K562 (cell line): ENCODE results near the gene SH3TC2. TPM values are rescaled to one million over a fixed set of nuclear protein-coding genes. Genes with fewer than 3 reads are reported as not detected.

Experiments
- ATAC-seq: fragments of 200-7000 bp; cut with Tn5 transposase; 3 replicates; pipeline ENCODE4 v1.9.1; 2020; ENCODE audit warnings: moderate library complexity
- BruUV-seq: library from RNA; stranded (reverse); fragments of 400-500 nt; replicated peaks from 2 replicates; lab custom pipeline; 2021; lab: Mats Ljungman, UMichigan
- CTCF ChIA-PET: fragments of 300-600 bp; formaldehyde crosslinking; extraction: SDS; loops from one replicate; lab custom pipeline; 2021; ENCODE audit warnings: low intra/inter-chr PET ratio; lab: Yijun Ruan, JAX
- POLR2A ChIA-PET: fragments of 300-600, 350-650 bp; sonication (Branson Sonifier 250); formaldehyde crosslinking; extraction: SDS; loops from one replicate; lab custom pipeline; 2021; ENCODE audit warnings: antibody characterized with exemption, inconsistent platforms; lab: Yijun Ruan, JAX
- DNase-seq, 4 experiments: peaks; one replicate each; pipeline versions ENCODE4 v3.0.0 to v3.0.0-alpha.2; 2011 to 2018; ENCODE audit warnings: low spot score in 3 of 4, mixed read lengths in 3 of 4; ENCODE audit errors: extremely low read depth in 1 of 4
- FAIRE-seq: peaks from 2 replicates; lab custom pipeline; 2011; peaks lifted over from hg19 to GRCh38; lab: Jason Lieb, UNC
- H2AFZ ChIP-seq: 2 replicates; pipeline ENCODE4 v1.6.0; 2011; ENCODE audit warnings: low read depth, low read length, control low read depth, inconsistent platforms
- H3K27ac ChIP-seq: fragments of 200-600 bp; 3 replicates; pipeline ENCODE4 v1.8.0; 2011; ENCODE audit warnings: low read depth, mild to moderate bottlenecking, control low read depth, inconsistent platforms, low read length, moderate library complexity, mixed read lengths; ENCODE audit errors: extremely low read depth
- H3K27me3 ChIP-seq, 2 experiments: fragments of 300-600 bp in 1 of 2; 2 replicates in 1 of 2; 3 replicates in 1 of 2; pipeline versions ENCODE4 v1.6.0 to v1.8.0; 2011; ENCODE audit warnings: inconsistent platforms in 2 of 2, low read length in 2 of 2, mild to moderate bottlenecking in 1 of 2, mixed read lengths in 1 of 2, moderate library complexity in 1 of 2; ENCODE audit not compliant: control insufficient read depth in 2 of 2, insufficient read depth in 2 of 2
- H3K36me3 ChIP-seq: fragments of 300-600 bp; 3 replicates; pipeline ENCODE4 v1.8.0; 2011; ENCODE audit warnings: mild to moderate bottlenecking, low read length, inconsistent platforms; ENCODE audit not compliant: control insufficient read depth, insufficient read depth
- H3K4me1 ChIP-seq, 2 experiments: fragments of 200-600 bp in 1 of 2; replicated peaks in 1 of 2; 2 replicates in 1 of 2; 3 replicates in 1 of 2; pipeline versions ENCODE4 v1.5.1 to v1.8.0; 2011; ENCODE audit warnings: inconsistent platforms in 2 of 2, low read length in 2 of 2, mild to moderate bottlenecking in 1 of 2, mixed read lengths in 1 of 2, moderate library complexity in 1 of 2; ENCODE audit not compliant: control insufficient read depth in 2 of 2, insufficient read depth in 2 of 2
- H3K4me2 ChIP-seq: 2 replicates; pipeline ENCODE4 v1.6.1; 2011; ENCODE audit warnings: low read length, control low read depth, inconsistent platforms, mixed read lengths; ENCODE audit not compliant: insufficient read depth
- H3K4me3 ChIP-seq: fragments of 200-600 bp; sonication (generic), shearing (Covaris generic); 2 replicates; pipeline ENCODE4 v1.5.1; 2016; ENCODE audit warnings: control low read depth, inconsistent platforms
- H3K79me2 ChIP-seq: fragments of 200-600 bp; 3 replicates; pipeline ENCODE4 v1.8.0; 2011; ENCODE audit warnings: low read length, inconsistent platforms; ENCODE audit not compliant: control insufficient read depth, insufficient read depth
- H3K9ac ChIP-seq, 2 experiments: 2 replicates each; pipeline versions ENCODE4 v1.6.0 to v1.6.1; 2011; ENCODE audit warnings: low read depth in 2 of 2, low read length in 2 of 2, control low read depth in 1 of 2, inconsistent platforms in 1 of 2, mild to moderate bottlenecking in 1 of 2, mixed read lengths in 1 of 2; ENCODE audit not compliant: insufficient read depth in 1 of 2
- H3K9me1 ChIP-seq: one replicate; pipeline ENCODE4 v1.6.0; 2011; ENCODE audit warnings: inconsistent platforms, mild to moderate bottlenecking, low read length, moderate library complexity; ENCODE audit not compliant: control insufficient read depth, insufficient read depth
- H3K9me3 ChIP-seq: replicated peaks from 2 replicates; pipeline ENCODE4 v1.5.1; 2011; ENCODE audit warnings: low read depth, low read length, inconsistent platforms; ENCODE audit not compliant: control insufficient read depth, insufficient read depth
- H4K20me1 ChIP-seq: replicated peaks from 2 replicates; pipeline ENCODE4 v1.6.1; 2011; ENCODE audit warnings: low read length, inconsistent platforms, mixed read lengths; ENCODE audit not compliant: control insufficient read depth, insufficient read depth
- HNRNPL ChIP-seq: fragments of 200-400 bp; formaldehyde crosslinking; IDR thresholded peaks from 2 replicates; pipeline ENCODE4 v1.6.1; 2017; ENCODE audit warnings: low read depth, mild to moderate bottlenecking, low read length
- NFIC ChIP-seq: fragments of 450-650 bp; IDR thresholded peaks from 2 replicates; pipeline ENCODE4 v1.6.1; 2017; ENCODE audit warnings: mild to moderate bottlenecking, inconsistent platforms
- RAD21 ChIP-seq, 2 experiments: fragments of 250-450 bp in 1 of 2; fragments of 450-650 bp in 1 of 2; sonication (Bioruptor Pico) in 1 of 2; formaldehyde crosslinking in 1 of 2; IDR thresholded peaks in 1 of 2; conservative IDR thresholded peaks in 1 of 2; 2 replicates each; pipeline versions ENCODE4 v1.4.0 to v1.8.0; 2020 to 2022; ENCODE audit warnings: mild to moderate bottlenecking in 2 of 2, moderate library complexity in 1 of 2
- RCOR1 ChIP-seq, 2 experiments: IDR thresholded peaks; 2 replicates each; pipeline ENCODE4 v1.6.1; 2012; ENCODE audit warnings: low read depth in 2 of 2, low read length in 2 of 2, borderline replicate concordance in 1 of 2, improper control_type of control experiment in 1 of 2
- SREBF1 ChIP-seq: fragments of 150-350 bp; IDR thresholded peaks from 2 replicates; pipeline ENCODE4 v1.6.1; 2014; ENCODE audit warnings: antibody characterized with exemption, low read depth, low read length, borderline replicate concordance
- VEZF1 ChIP-seq: fragments of 200-800 bp; sonication (Bioruptor generic); IDR thresholded peaks from 2 replicates; pipeline ENCODE4 v1.6.1; 2017; ENCODE audit warnings: missing genetic modification characterization, missing compliant biosample characterization
- WGBS: fragments of 100-300 bp; shearing (Covaris generic); methylation state at CpG from one replicate; pipeline ENCODE4 v1.1.6; 2016; ENCODE audit warnings: low coverage, mixed read lengths; ENCODE audit not compliant: insufficient coverage; ENCODE audit errors: missing lambda C conversion rate; 5-methylcytosine and 5-hydroxymethylcytosine counted together
- in situ Hi-C: fragments of 300-500 bp; cut with MboI; formaldehyde crosslinking; loops from 4 replicates; pipeline ENCODE4 v1.15.0; 2018; ENCODE audit warnings: inconsistent platforms, mixed read lengths
- intact Hi-C: fragments of 100-400 bp; cut with micrococcal nuclease; formaldehyde crosslinking; loops from 2 replicates; pipeline ENCODE4 v1.14.2; 2022
- polyA plus RNA-seq, 8 experiments: library from polyadenylated mRNA; depleted of rRNA in 4 of 8; stranded (reverse) in 5 of 8; unstranded in 3 of 8; fragments of >200 nt; fragmentation: Nextera tagmentation in 2 of 8; fragmentation: Illumina TruSeq in 1 of 8; extraction: Ambion mirVana in 2 of 8; extraction: Trizol in 1 of 8; gene quantifications; 2 replicates each; pipeline versions ENCODE4 v1.2.1 to v1.2.3, GENCODE V29; 2011 to 2014; ENCODE audit warnings: inconsistent platforms in 1 of 8, missing spikeins in 1 of 8
- total RNA-seq, 7 experiments: library from RNA; depleted of rRNA in 6 of 7; stranded (reverse); fragments of >200 nt in 6 of 7; fragmentation: Illumina TruSeq in 2 of 7; extraction: Trizol in 2 of 7; gene quantifications; 2 replicates each; pipeline versions ENCODE4 v1.2.1 to v1.2.3, GENCODE V29; 2011 to 2021; ENCODE audit warnings: low replicate concordance in 1 of 7

The SH3TC2 gene
- total and polyA plus RNA-seq, 9 of the 15 experiments (the other 6 are each of a cell fraction or from before 2014, with no cell fraction given): 0.03 to 0.80 (median 0.55) TPM; not detected in 1

GRCh38 chr5:149006426-149006825 is 56.4 kb downstream of the SH3TC2 start:
- Histone ChIP-seq H2AFZ (no peak overlapping the region), H3K36me3 (no peaks in the 10 kb centered on the region), H3K9me1 (no peaks in the 10 kb centered on the region), H3K4me3 (no peak overlapping the region), H3K4me2 (no peak overlapping the region), H3K9ac (no peak overlapping the region), H3K4me1 (no peaks in the 10 kb centered on the region), H3K27me3 (peaks cover 2 to 15% of the 10 kb centered on the region in 2 experiments; a peak in 3 of 5 replicates), H4K20me1 (peaks cover 3% of the 10 kb centered on the region; the same call in 1 of the 2 replicates), H3K79me2 (no peaks in the 10 kb centered on the region), H3K27ac (no peak overlapping the region), H3K9me3 (no peaks in the 10 kb centered on the region)
- intact Hi-C loops: no loop called here
- BruUV-seq: no TSS peak
- FAIRE-seq (no peak), DNase-seq (no peak), ATAC-seq (no peak)
- CTCF ChIA-PET: no interaction called here
- TF ChIP-seq HNRNPL: no peak
- WGBS: 0% methylated on average over 1 of the region's 1 CpG
- POLR2A ChIA-PET: interaction anchor here (1.0 kb wide), 1 partner anchor 11 kb away, joined by 4 read pairs; no protein-coding TSS in a partner anchor
- in situ Hi-C loops: no loop called here

- no peak for DNase-seq
- H3K4me2 ChIP-seq: no peak overlapping the region
- no peak overlapping the region for H3K4me3 ChIP-seq
- H3K9me1 ChIP-seq: no peaks in the 10 kb centered on the region
- CTCF ChIA-PET: no interaction called here
- BruUV-seq: no TSS peak
- H3K27ac ChIP-seq: no peak overlapping the region
- POLR2A ChIA-PET: no interaction called here
- TF ChIP-seq NFIC: no peak
- TF ChIP-seq RAD21 (CRISPR knock-in tag; conservative IDR thresholded peaks at IDR 0.05 in 1 of 2, IDR thresholded peaks at IDR 0.05 in 1 of 2): no peak
- no peak for TF ChIP-seq SREBF1
- TF ChIP-seq RCOR1 (IDR thresholded peaks at IDR 0.05; ENCODE audit: borderline replicate concordance in 1 of 2, low read depth in 2 of 2, low read length in 2 of 2): no peak
- no peak for TF ChIP-seq VEZF1 (CRISPR knock-in tag)
- no peaks in the 10 kb centered on the region for H3K79me2 ChIP-seq
- peaks cover 3% of the 10 kb centered on the region; the same call in 1 of the 2 replicates for H4K20me1 ChIP-seq
- no peaks in the 10 kb centered on the region for H3K4me1 ChIP-seq
- ATAC-seq: no peak
- in situ Hi-C loops (no loop called here), intact Hi-C loops (no loop called here)
- WGBS: 8% methylated on average over 2 of the region's 2 CpGs
- no peaks in the 10 kb centered on the region for H3K36me3 ChIP-seq
- H3K9ac ChIP-seq: no peak overlapping the region
- no peak for FAIRE-seq
- H2AFZ ChIP-seq: no peak overlapping the region
- no peaks in the 10 kb centered on the region for H3K9me3 ChIP-seq
- H3K27me3 ChIP-seq: peaks cover 2 to 11% of the 10 kb centered on the region in 2 experiments; a peak in 2 of 5 replicates
These were observed 57.6 kb downstream of the SH3TC2 start for GRCh38 chr5:149005077-149005892.
